AG10803 (cell line): ENCODE measurements around the gene TPSAB1.

Experiments
- DNase-seq: peaks from one replicate; pipeline ENCODE4 v3.0.0; 2010; ENCODE audit warnings: low read depth
- H3K4me3 ChIP-seq: 2 replicates; pipeline ENCODE4 v1.5.1; 2011; ENCODE audit warnings: mild to moderate bottlenecking, low read length, control low read depth
- TF ChIP-seq, protein P1 (sequence below): conservative IDR thresholded peaks from 2 replicates; pipeline ENCODE4 v1.5.1; 2011; ENCODE audit warnings: mild to moderate bottlenecking, low read length, control low read depth, inconsistent platforms

Gene TPSAB1

DNA sequence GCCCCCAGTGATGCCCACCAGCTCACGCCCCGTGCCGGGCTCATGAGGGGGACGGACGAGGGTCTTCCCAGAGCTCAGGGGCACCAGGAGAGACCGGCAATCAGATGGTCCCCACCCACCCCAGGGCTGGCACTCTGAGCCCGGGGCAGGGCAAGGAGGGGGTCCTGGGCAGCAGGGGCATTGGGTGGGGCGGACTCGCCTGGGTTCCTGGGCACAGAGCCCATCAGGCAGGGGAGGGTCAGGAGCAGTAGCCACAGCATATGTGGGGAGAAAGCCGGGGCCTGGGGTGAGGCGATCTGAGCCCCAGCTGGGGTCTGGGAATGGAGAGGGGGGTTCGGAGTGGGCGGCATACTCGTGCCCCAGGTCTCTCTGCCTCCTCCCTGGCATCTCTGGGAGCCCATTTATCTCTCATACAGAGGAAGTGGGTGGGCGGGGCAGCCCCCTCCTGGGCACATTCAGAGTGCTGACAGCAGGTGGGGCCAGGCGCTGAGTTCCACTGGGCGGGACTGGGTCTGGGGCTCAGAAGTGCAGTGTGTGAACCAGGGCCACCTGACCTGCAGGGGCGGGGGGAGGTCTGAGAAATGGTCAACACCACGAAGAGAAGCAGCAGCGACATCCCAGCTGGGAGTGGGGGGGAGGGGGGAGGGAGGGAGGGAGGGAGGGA is 48.4 kb downstream of the TPSAB1 start:
- no peak overlapping the region for H3K4me3 ChIP-seq
- TF ChIP-seq, protein P1, sequence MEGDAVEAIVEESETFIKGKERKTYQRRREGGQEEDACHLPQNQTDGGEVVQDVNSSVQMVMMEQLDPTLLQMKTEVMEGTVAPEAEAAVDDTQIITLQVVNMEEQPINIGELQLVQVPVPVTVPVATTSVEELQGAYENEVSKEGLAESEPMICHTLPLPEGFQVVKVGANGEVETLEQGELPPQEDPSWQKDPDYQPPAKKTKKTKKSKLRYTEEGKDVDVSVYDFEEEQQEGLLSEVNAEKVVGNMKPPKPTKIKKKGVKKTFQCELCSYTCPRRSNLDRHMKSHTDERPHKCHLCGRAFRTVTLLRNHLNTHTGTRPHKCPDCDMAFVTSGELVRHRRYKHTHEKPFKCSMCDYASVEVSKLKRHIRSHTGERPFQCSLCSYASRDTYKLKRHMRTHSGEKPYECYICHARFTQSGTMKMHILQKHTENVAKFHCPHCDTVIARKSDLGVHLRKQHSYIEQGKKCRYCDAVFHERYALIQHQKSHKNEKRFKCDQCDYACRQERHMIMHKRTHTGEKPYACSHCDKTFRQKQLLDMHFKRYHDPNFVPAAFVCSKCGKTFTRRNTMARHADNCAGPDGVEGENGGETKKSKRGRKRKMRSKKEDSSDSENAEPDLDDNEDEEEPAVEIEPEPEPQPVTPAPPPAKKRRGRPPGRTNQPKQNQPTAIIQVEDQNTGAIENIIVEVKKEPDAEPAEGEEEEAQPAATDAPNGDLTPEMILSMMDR: no peak
- no peak for DNase-seq

DNA sequence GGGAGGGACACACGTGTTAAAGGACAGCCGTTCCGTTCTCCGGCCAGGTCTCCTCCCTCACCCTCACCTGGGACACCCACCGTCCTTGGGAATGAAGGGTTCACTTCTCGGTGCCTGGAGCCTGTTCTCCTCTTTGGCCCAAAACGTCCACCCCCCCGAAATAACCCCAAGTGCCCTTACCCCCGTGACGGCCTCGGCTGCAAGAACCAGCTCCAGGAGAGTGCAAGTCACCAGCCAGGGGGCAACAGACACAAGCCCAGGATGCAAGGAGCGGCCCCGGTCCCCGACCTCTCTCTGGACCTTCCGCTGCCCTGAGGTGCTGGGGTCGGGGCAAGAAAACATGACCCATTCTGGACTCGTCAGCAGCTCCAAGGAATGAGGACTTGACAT is 49.0 kb downstream of the TPSAB1 start:
- TF ChIP-seq, protein P1: no peak
- no peak for DNase-seq
- H3K4me3 ChIP-seq: no peak overlapping the region

DNA sequence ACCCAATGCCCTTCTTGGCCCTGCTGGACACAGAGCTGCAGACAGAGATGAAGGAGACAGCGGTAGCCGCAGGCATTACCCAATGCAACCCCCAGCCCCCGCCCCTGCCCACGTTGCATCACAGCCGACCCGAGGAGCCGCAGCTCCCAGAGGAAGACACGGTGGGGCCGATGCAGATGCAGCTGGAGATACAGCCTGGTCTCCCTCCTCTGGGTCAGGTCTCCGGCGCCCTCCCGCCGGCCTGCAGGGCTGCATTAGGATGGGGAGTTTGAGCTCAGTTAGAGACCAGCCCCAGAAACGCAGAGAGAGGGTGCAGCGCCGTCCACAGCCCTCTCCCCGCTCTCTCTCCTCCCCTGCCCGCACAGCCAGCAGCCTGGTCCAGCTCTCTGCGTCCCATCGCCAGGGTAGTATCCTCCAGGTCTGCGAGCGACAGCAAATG is 49.6 kb downstream of the TPSAB1 start:
- TF ChIP-seq, protein P1: no peak
- H3K4me3 ChIP-seq: no peak overlapping the region
- no peak for DNase-seq

DNA sequence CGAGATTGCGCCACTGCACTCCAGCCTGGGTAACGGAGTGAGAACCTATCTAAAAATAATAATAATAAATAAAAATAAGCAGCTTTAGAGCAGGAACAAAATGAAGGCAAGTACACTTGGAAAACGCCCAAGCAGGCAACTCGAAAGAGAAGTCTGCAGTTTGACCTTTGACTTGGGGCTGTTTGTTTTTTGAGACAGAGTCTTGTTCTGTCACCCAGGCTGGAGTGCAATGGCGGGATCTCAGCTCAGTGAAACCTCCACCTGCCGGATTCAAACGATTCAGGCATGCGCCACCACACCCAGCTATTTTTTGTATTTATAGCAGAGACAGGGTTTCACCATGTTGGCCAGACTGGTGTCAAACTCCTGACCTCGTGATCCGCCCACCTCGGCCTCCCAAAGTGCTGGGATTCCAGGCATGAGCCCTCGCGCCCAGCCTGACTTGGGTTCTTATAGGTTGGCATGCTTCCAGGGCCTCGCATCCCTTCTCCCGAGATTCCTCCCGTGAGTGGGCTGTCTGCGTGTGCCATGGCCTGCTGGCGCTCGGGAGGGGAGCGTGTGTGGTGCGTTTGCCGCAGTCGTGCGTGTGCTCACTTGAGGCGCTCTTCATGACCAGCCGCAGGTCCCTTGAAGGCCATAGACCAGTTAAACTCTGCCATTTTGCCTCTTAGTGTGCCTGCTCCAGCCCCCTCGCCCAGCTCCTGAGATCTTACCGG is 50.5 kb downstream of the TPSAB1 start:
- TF ChIP-seq, protein P1: no peak
- DNase-seq: no peak

DNA sequence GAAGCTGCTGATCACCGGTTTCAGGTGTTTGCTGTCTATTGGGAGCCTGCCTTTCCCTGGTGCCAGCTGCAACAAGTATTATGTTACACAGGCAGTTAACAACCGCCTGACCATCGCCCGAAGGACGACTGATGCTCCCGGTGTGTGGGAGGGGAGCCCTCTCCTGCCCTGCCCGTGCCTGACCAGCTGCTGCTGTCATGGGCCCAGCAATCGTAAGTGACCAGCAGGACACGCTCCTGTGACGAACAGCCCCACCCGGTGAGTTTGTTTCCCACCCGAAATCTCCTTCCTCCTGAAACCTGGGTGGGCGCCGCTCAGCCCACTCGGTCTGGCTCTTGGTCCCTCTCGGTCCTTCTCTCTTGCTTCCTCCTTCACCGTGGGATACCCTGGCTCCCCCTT is 51.1 kb downstream of the TPSAB1 start:
- H3K4me3 ChIP-seq: no peak overlapping the region
- TF ChIP-seq, protein P1: no peak
- DNase-seq: no peak

More for the DNA sequence above, 50.5 kb downstream of the TPSAB1 start:
- H3K4me3 ChIP-seq: no peak overlapping the region
